GM12801 (cell line): Measurements from ENCODE around the gene CTU1.

ENCODE experiments used
- TF ChIP-seq, protein P1 (sequence below): IDR thresholded peaks from one replicate; pipeline ENCODE4 v1.5.1; 2011; ENCODE audit warnings: control low read depth; ENCODE audit not compliant: insufficient read length; ENCODE audit errors: extremely low read depth

CTU1 gene

DNA sequence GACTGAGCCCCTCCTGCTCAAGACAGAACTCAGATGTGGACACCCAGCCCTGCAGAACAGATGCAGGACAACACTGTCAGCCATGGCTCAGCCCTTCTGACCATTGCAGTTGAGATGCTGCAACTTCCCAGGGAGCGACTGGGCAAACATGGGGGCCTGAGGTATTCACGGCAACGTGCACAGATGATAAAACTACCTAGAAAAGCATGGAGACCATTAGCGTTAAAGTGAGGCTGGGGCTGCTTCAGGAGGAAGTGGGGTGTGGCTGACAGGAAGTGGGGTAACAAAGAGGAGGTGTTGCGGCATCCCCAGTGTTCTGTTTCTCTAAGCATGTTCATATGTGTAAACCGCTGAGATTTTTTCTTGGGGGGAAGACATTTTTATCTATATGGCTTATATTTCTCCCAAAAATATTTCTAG lies 15.2 kb upstream of the CTU1 start:
- TF ChIP-seq, protein P1, sequence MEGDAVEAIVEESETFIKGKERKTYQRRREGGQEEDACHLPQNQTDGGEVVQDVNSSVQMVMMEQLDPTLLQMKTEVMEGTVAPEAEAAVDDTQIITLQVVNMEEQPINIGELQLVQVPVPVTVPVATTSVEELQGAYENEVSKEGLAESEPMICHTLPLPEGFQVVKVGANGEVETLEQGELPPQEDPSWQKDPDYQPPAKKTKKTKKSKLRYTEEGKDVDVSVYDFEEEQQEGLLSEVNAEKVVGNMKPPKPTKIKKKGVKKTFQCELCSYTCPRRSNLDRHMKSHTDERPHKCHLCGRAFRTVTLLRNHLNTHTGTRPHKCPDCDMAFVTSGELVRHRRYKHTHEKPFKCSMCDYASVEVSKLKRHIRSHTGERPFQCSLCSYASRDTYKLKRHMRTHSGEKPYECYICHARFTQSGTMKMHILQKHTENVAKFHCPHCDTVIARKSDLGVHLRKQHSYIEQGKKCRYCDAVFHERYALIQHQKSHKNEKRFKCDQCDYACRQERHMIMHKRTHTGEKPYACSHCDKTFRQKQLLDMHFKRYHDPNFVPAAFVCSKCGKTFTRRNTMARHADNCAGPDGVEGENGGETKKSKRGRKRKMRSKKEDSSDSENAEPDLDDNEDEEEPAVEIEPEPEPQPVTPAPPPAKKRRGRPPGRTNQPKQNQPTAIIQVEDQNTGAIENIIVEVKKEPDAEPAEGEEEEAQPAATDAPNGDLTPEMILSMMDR: no peak

DNA sequence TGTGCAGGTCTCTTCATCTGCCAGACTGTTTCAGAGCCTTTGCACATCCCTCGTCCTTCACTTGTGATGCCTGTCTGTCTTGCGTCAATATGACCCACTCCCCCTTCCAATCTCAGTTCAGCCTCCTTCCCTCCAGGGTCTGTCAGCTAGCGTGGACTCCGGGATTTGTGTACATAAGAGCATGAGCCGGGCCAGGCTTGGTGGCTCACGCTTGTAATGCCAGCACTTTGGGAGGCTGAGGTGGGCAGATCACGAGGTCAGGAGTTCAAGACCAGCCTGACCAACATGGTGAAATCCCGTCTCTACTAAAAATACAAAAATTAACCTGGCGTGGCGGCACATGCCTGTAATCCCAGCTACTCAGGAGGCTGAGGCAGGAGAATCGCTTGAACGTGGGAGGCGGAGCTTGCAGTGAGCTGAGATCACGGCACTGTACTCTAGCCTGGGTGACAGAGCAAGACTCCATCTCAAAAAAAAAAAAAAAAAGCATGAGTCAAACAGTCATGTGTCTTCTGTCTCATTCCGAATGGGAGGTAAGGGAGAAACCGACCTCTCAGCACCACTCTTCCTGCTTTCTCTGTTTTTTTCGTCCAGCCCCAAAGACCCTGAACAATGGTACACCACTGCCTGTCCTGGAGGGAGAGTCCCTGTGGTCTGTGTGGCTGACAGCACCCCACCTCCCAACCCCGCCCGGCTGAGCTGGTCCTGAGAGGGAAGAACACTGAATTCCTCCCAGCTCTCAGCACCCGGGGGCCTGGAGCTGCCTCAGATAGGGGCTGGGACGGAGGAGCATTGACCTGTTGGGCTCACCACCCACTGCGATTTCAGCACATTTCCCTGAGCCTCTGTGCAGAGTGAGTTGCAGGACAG lies 14.1 kb upstream of the CTU1 start:
- TF ChIP-seq, protein P1: no peak

DNA sequence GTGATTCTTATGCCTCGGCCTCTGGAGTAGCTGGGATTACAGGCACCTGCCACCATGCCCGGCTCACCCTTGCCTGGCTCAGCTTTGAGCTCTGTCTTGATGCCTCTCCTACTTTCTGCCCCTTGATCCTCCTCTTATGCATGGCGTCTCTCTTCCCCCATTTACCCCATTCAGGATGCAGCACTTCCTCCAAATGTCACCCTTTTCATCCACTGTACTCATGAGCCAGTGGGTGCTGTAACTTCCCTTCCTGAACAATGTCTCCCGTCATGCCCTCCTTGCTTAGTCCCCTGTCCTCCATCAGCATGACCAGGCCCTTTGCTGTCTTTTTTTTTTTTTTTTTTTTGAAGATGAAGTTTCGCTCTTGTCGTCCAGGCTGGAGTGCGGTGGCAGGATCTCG lies 13.0 kb upstream of the CTU1 start:
- TF ChIP-seq, protein P1: no peak

DNA sequence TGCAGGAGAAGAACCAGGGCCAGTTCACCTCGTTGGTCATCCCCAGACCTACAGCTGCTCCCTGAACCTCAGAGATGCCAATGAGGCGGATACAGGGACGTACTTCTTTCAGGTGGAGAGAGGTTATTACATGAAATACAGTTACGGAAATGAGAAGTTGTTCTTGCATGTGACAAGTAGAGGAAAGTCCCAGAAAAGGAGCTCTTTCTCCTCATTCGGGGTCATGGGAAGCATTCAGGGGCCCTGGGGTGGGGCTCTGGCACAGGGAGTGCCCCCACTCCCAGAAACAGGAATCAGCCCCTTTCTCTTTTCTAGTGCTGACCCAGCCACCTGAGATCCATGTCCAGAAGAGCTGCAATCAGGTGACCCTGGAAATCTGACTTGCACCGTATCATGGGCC lies 12.0 kb upstream of the CTU1 start:
- TF ChIP-seq, protein P1: no peak

DNA sequence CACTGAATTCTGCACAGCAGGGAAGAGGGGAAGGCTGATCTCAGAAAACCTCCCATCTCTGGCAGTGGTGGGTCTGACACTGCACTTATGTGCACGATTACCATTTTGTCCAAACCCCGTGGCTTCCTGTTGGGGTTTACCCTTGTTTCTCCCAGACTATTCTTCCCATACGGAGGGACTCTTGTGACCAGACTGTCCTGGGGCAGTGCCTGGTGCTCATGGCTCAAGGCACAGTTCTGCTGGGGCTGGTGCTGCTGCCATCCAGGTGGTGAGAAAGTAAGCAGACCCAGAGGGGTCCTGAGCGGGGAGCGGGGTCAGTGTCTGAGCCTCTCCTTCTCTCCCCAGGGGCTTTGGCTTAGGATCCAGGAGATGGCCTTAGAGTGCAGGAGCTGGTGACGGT lies 11.4 kb upstream of the CTU1 start:
- TF ChIP-seq, protein P1: no peak

DNA sequence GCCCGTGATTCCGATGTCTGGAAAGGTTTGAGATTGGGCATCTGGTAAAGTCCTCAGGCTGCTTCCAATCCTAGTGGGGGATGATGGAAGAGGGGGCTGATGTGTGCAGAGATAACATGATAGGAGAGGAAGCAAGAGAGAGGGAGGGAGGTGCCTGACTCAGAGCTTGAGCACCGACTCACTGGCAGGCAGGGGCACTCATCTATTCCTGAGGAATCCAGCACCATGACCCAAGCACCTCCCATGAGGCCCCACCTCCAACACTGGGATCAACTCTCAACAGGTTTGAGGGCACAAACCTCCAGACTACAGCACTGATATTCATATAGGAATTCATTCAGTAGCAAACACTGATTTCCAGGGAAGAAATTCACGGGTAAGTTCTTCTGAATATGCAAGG lies 10.9 kb upstream of the CTU1 start:
- TF ChIP-seq, protein P1: no peak

DNA sequence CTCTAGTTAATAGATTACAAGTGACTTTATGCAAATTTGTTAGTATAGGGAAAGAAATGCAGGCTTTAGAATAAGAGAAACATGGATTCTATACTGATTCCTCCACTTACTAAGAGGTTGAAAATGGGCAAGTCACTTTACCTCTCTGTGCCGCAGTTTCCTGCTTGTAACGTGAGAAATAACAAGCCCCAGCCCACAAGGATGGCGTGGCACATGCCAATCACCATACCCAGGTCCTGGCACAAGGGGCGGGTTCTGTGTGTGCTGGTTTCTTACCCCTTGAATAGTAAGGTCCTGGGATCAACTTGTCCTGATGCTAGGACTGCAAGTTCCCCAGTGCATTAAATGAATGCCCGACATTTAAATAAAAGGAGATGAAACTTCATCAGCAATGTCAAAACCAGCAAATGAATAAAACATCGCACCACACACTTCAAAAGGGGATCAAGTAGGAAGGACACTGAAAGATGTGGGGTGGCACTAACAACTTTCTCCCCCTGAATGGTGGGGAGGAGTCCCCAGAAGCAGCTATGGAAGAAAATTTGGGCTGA lies 8.6 kb upstream of the CTU1 start:
- TF ChIP-seq, protein P1: no peak
